GM18867 (cell line): Measurements from ENCODE around the gene DIPK2A.
A peak's percentile ranks its signal among the peaks of the same experiment; 100 is the strongest.

ENCODE experiments used
- ATAC-seq: cut with Tn5 transposase; IDR thresholded peaks from one replicate; pipeline ENCODE4 v1.9.1; 2021; ENCODE audit warnings: mild to moderate bottlenecking, moderate library complexity; ENCODE audit not compliant: unreplicated experiment

Gene DIPK2A

GRCh38 chr3:143974271-143975238 lies 2.9 kb downstream of the DIPK2A start:
- ATAC-seq, result no peak

- no peak for ATAC-seq
Observed at GRCh38 chr3:143975554-143976152, 4.0 kb downstream of the DIPK2A start.

- ATAC-seq, result peak; percentile 47
Observed at GRCh38 chr3:143977341-143978262, 6.0 kb downstream of the DIPK2A start.

- ATAC-seq, result no peak
Observed at GRCh38 chr3:143978263-143978631, 6.6 kb downstream of the DIPK2A start.

GRCh38 chr3:143979041-143979440 lies 7.4 kb downstream of the DIPK2A start:
- no peak for ATAC-seq

GRCh38 chr3:143979813-143980212 lies 8.2 kb downstream of the DIPK2A start:
- no peak for ATAC-seq

- no peak for ATAC-seq
Observed at GRCh38 chr3:143988306-143988705, 16.7 kb downstream of the DIPK2A start.

- ATAC-seq, result no peak
Observed at GRCh38 chr3:143989461-143989860, 17.8 kb downstream of the DIPK2A start.

- no peak for ATAC-seq
Observed at GRCh38 chr3:143991713-143992112, 20.1 kb downstream of the DIPK2A start.

- no peak for ATAC-seq
Observed at GRCh38 chr3:143998266-143998665, 26.6 kb downstream of the DIPK2A start.

GRCh38 chr3:144003051-144003450 lies 31.4 kb downstream of the DIPK2A start:
- ATAC-seq, result no peak

- ATAC-seq, result no peak
Observed at GRCh38 chr3:144010371-144010770, 38.7 kb downstream of the DIPK2A start.

GRCh38 chr3:144011251-144011799 lies 39.7 kb downstream of the DIPK2A start:
- no peak for ATAC-seq

GRCh38 chr3:144015133-144015532 lies 43.5 kb downstream of the DIPK2A start:
- no peak for ATAC-seq

- ATAC-seq, result no peak
Observed at GRCh38 chr3:144018776-144019175, 47.2 kb downstream of the DIPK2A start.
